GM21825 (cell line): ENCODE data around the gene GOLPH3.

Experiments used
- ATAC-seq: cut with Tn5 transposase; IDR thresholded peaks from one replicate; pipeline ENCODE4 v1.9.1; 2021; ENCODE audit warnings: mild to moderate bottlenecking, moderate library complexity; ENCODE audit not compliant: unreplicated experiment

Gene GOLPH3

GRCh38 chr5:32076699-32077695 lies 97.1 kb downstream of the GOLPH3 start:
- ATAC-seq = no peak
